ENCODE measurements around the gene MAP3K2. TPM values are rescaled to one million over a fixed set of nuclear protein-coding genes. Genes with fewer than 3 reads are reported as not detected.

Gene MAP3K2
- total and polyA plus RNA-seq, 5 donors from 2014 or later, result 48.4 to 95.7 (median 50.6) TPM

- peaks cover 1 to 15% (median 7%) of the 10 kb centered on the region in 7 donors for H3K9me3 Mint-ChIP-seq
- ATAC-seq (ENCODE audit: low read depth in 2 of 2), result no peak
- no peaks in the 10 kb centered on the region for H3K27me3 ChIP-seq (ENCODE audit: control insufficient read depth, insufficient read depth, low read length)
- DNase-seq, result no peak
- no peak overlapping the region for H3K4me3 Mint-ChIP-seq
- peaks cover 0 to 12% of the 10 kb centered on the region in 2 experiments for H3K9me3 ChIP-seq (ENCODE audit: control insufficient read depth in 2 of 2, low read length in 2 of 2)
- peaks cover 27 to 70% (median 61%) of the 10 kb centered on the region in 4 donors for H3K4me1 Mint-ChIP-seq
- peaks cover 16% of the 10 kb centered on the region for H3K36me3 Mint-ChIP-seq
- H3K27me3 Mint-ChIP-seq, result no peaks in the 10 kb centered on the region
- peaks cover 10% of the 10 kb centered on the region for H3K36me3 ChIP-seq (ENCODE audit: control insufficient read depth, insufficient read depth, low read length)
- H3K4me3 ChIP-seq (ENCODE audit: low read depth, low read length), result no peak overlapping the region
- peaks cover 15% of the 10 kb centered on the region for H3K4me1 ChIP-seq (ENCODE audit: control insufficient read depth, insufficient read depth, low read length, poor library complexity, severe bottlenecking)
- no peak overlapping the region for H3K27ac Mint-ChIP-seq
- no peak overlapping the region for H3K27ac ChIP-seq (ENCODE audit: insufficient read depth, low read length, poor library complexity, severe bottlenecking)
These were observed 9.1 kb downstream of the MAP3K2 start for GRCh38 chr2:127378720-127379119.

GRCh38 chr2:127377262-127377661 is 10.5 kb downstream of the MAP3K2 start:
- Histone ChIP-seq H3K36me3 (ENCODE audit: control insufficient read depth, insufficient read depth, low read length) (peaks cover 5% of the 10 kb centered on the region), H3K27me3 (ENCODE audit: control insufficient read depth, insufficient read depth, low read length) (no peaks in the 10 kb centered on the region), H3K9me3 (ENCODE audit: control insufficient read depth in 2 of 2, low read length in 2 of 2) (peaks cover 0 to 20% of the 10 kb centered on the region in 2 experiments), H3K27ac (ENCODE audit: insufficient read depth, low read length, poor library complexity, severe bottlenecking) (no peak overlapping the region), H3K4me3 (ENCODE audit: low read depth, low read length) (no peak overlapping the region), H3K4me1 (ENCODE audit: control insufficient read depth, insufficient read depth, low read length, poor library complexity, severe bottlenecking) (peaks cover 15% of the 10 kb centered on the region)
- Mint-ChIP-seq H3K4me1 (peaks cover 30 to 57% (median 49%) of the 10 kb centered on the region in 4 donors), H3K4me3 (peak overlapping the region in 1 of 4 donors; percentile 10), H3K27ac (peak overlapping the region in 1 of 3 donors; percentile 72), H3K36me3 (peaks cover 23% of the 10 kb centered on the region), H3K27me3 (no peaks in the 10 kb centered on the region), H3K9me3 (peaks cover 5 to 25% (median 7%) of the 10 kb centered on the region in 7 donors)
- no peak for ATAC-seq (ENCODE audit: low read depth in 2 of 2)
- DNase-seq, result no peak

GRCh38 chr2:127376257-127376656 is 11.5 kb downstream of the MAP3K2 start:
- no peak overlapping the region for H3K4me3 ChIP-seq (ENCODE audit: low read depth, low read length)
- H3K4me1 ChIP-seq (ENCODE audit: control insufficient read depth, insufficient read depth, low read length, poor library complexity, severe bottlenecking), result peaks cover 10% of the 10 kb centered on the region
- Mint-ChIP-seq H3K4me3 (no peak overlapping the region), H3K27ac (no peak overlapping the region), H3K36me3 (peaks cover 31% of the 10 kb centered on the region), H3K27me3 (no peaks in the 10 kb centered on the region), H3K9me3 (peaks cover 5 to 32% (median 11%) of the 10 kb centered on the region in 7 donors), H3K4me1 (peaks cover 30 to 53% (median 47%) of the 10 kb centered on the region in 4 donors)
- H3K27ac ChIP-seq (ENCODE audit: insufficient read depth, low read length, poor library complexity, severe bottlenecking), result no peak overlapping the region
- H3K36me3 ChIP-seq (ENCODE audit: control insufficient read depth, insufficient read depth, low read length), result peaks cover 5% of the 10 kb centered on the region
- DNase-seq (no peak), ATAC-seq (ENCODE audit: low read depth in 2 of 2) (no peak)
- no peaks in the 10 kb centered on the region for H3K27me3 ChIP-seq (ENCODE audit: control insufficient read depth, insufficient read depth, low read length)
- peaks cover 0 to 20% of the 10 kb centered on the region in 2 experiments for H3K9me3 ChIP-seq (ENCODE audit: control insufficient read depth in 2 of 2, low read length in 2 of 2)

GRCh38 chr2:127373362-127374083 is 14.3 kb downstream of the MAP3K2 start:
- Histone ChIP-seq H3K27ac (ENCODE audit: insufficient read depth, low read length, poor library complexity, severe bottlenecking) (no peak overlapping the region), H3K9me3 (ENCODE audit: control insufficient read depth in 2 of 2, low read length in 2 of 2) (peaks cover 0 to 27% of the 10 kb centered on the region in 2 experiments), H3K36me3 (ENCODE audit: control insufficient read depth, insufficient read depth, low read length) (peaks cover 5% of the 10 kb centered on the region), H3K27me3 (ENCODE audit: control insufficient read depth, insufficient read depth, low read length) (no peaks in the 10 kb centered on the region), H3K4me3 (ENCODE audit: low read depth, low read length) (no peak overlapping the region), H3K4me1 (ENCODE audit: control insufficient read depth, insufficient read depth, low read length, poor library complexity, severe bottlenecking) (peaks cover 5% of the 10 kb centered on the region)
- ATAC-seq (ENCODE audit: low read depth in 2 of 2) (no peak), DNase-seq (no peak)
- H3K4me1 Mint-ChIP-seq, result peaks cover 28 to 44% (median 33%) of the 10 kb centered on the region in 4 donors
- H3K36me3 Mint-ChIP-seq, result peaks cover 36% of the 10 kb centered on the region
- H3K27ac Mint-ChIP-seq, result no peak overlapping the region
- no peaks in the 10 kb centered on the region for H3K27me3 Mint-ChIP-seq
- no peak overlapping the region for H3K4me3 Mint-ChIP-seq
- H3K9me3 Mint-ChIP-seq, result peaks cover 5 to 34% (median 11%) of the 10 kb centered on the region in 7 donors

GRCh38 chr2:127371037-127371436 is 16.7 kb downstream of the MAP3K2 start:
- H3K27me3 ChIP-seq (ENCODE audit: control insufficient read depth, insufficient read depth, low read length), result no peaks in the 10 kb centered on the region
- DNase-seq, result no peak
- peaks cover 36% of the 10 kb centered on the region for H3K36me3 Mint-ChIP-seq
- H3K4me3 ChIP-seq (ENCODE audit: low read depth, low read length), result no peak overlapping the region
- H3K9me3 ChIP-seq (ENCODE audit: control insufficient read depth in 2 of 2, low read length in 2 of 2), result peaks cover 0 to 21% of the 10 kb centered on the region in 2 experiments
- no peak overlapping the region for H3K27ac ChIP-seq (ENCODE audit: insufficient read depth, low read length, poor library complexity, severe bottlenecking)
- peaks cover 22 to 53% (median 36%) of the 10 kb centered on the region in 4 donors for H3K4me1 Mint-ChIP-seq
- no peak for ATAC-seq (ENCODE audit: low read depth in 2 of 2)
- H3K9me3 Mint-ChIP-seq, result peaks cover 5 to 32% (median 11%) of the 10 kb centered on the region in 7 donors
- no peaks in the 10 kb centered on the region for H3K27me3 Mint-ChIP-seq
- no peak overlapping the region for H3K4me3 Mint-ChIP-seq
- H3K27ac Mint-ChIP-seq, result no peak overlapping the region
- H3K36me3 ChIP-seq (ENCODE audit: control insufficient read depth, insufficient read depth, low read length), result peaks cover 2% of the 10 kb centered on the region
- no peaks in the 10 kb centered on the region for H3K4me1 ChIP-seq (ENCODE audit: control insufficient read depth, insufficient read depth, low read length, poor library complexity, severe bottlenecking)

- peaks cover 3 to 28% (median 11%) of the 10 kb centered on the region in 7 donors for H3K9me3 Mint-ChIP-seq
- no peaks in the 10 kb centered on the region for H3K27me3 Mint-ChIP-seq
- H3K9me3 ChIP-seq (ENCODE audit: control insufficient read depth in 2 of 2, low read length in 2 of 2), result peaks cover 0 to 21% of the 10 kb centered on the region in 2 experiments
- peaks cover 30% of the 10 kb centered on the region for H3K36me3 Mint-ChIP-seq
- no peak overlapping the region for H3K27ac ChIP-seq (ENCODE audit: insufficient read depth, low read length, poor library complexity, severe bottlenecking)
- ATAC-seq (ENCODE audit: low read depth in 2 of 2) (no peak), DNase-seq (no peak)
- H3K4me3 Mint-ChIP-seq, result no peak overlapping the region
- H3K36me3 ChIP-seq (ENCODE audit: control insufficient read depth, insufficient read depth, low read length), result no peaks in the 10 kb centered on the region
- H3K4me3 ChIP-seq (ENCODE audit: low read depth, low read length), result no peak overlapping the region
- H3K27ac Mint-ChIP-seq, result no peak overlapping the region
- H3K4me1 Mint-ChIP-seq, result peaks cover 20 to 59% (median 41%) of the 10 kb centered on the region in 4 donors
- no peaks in the 10 kb centered on the region for H3K27me3 ChIP-seq (ENCODE audit: control insufficient read depth, insufficient read depth, low read length)
- peaks cover 4% of the 10 kb centered on the region for H3K4me1 ChIP-seq (ENCODE audit: control insufficient read depth, insufficient read depth, low read length, poor library complexity, severe bottlenecking)
These were observed 17.8 kb downstream of the MAP3K2 start for GRCh38 chr2:127370010-127370409.

GRCh38 chr2:127365211-127365643 is 22.5 kb downstream of the MAP3K2 start:
- ATAC-seq (ENCODE audit: low read depth in 2 of 2), result no peak
- no peak overlapping the region for H3K4me3 ChIP-seq (ENCODE audit: low read depth, low read length)
- peaks cover 0 to 3% (median 0%) of the 10 kb centered on the region in 7 donors for H3K9me3 Mint-ChIP-seq
- DNase-seq, result no peak
- no peaks in the 10 kb centered on the region for H3K27me3 Mint-ChIP-seq
- no peaks in the 10 kb centered on the region for H3K36me3 ChIP-seq (ENCODE audit: control insufficient read depth, insufficient read depth, low read length)
- peaks cover 37 to 81% (median 55%) of the 10 kb centered on the region in 4 donors for H3K4me1 Mint-ChIP-seq
- H3K36me3 Mint-ChIP-seq, result peaks cover 5% of the 10 kb centered on the region
- H3K27ac Mint-ChIP-seq, result peak overlapping the region in 1 of 3 donors; percentile 42
- no peak overlapping the region for H3K27ac ChIP-seq (ENCODE audit: insufficient read depth, low read length, poor library complexity, severe bottlenecking)
- H3K4me3 Mint-ChIP-seq, result peak overlapping the region in 1 of 4 donors; percentile 5
- H3K27me3 ChIP-seq (ENCODE audit: control insufficient read depth, insufficient read depth, low read length), result no peaks in the 10 kb centered on the region
- H3K4me1 ChIP-seq (ENCODE audit: control insufficient read depth, insufficient read depth, low read length, poor library complexity, severe bottlenecking), result peaks cover 25% of the 10 kb centered on the region
- peaks cover 0 to 2% of the 10 kb centered on the region in 2 experiments for H3K9me3 ChIP-seq (ENCODE audit: control insufficient read depth in 2 of 2, low read length in 2 of 2)

Data from CD4-positive, CD25-positive, alpha-beta regulatory T cell (primary cell).